ENCODE measurements around the gene NRXN3. TPM values are rescaled to one million over a fixed set of nuclear protein-coding genes. Genes with fewer than 3 reads are reported as not detected.
"Not testable (repeated sequence)": the region's sequence is repeated elsewhere in the genome, so short reads cannot be mapped to it uniquely, and the experiment has no call there.

The NRXN3 gene
- total RNA-seq, 2 experiments from 2014 or later: not detected

DNA sequence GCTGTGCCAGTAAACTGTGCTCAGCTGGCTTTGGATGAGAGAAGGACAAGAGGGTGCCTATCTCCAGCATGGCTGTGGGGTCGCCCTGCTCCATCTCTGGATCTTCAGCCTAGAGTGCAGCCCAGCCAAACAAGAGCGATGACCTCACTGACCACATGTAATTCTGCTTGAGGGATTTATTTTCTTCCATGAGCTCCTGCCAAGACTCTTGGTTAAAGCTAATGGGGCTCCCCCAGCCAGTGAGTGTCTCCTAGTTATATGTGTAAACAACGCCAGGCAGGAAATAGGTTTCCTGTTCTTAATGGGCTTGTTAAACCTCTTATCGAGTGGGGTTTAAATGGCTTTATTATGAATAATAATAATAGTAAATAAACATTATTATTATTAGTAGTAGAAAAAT lies 397.2 kb downstream of the NRXN3 start:
- CTCF ChIA-PET (ENCODE audit: unreplicated experiment): no interaction called here

GRCh38 chr14:78573736-78574135 lies 403.6 kb downstream of the NRXN3 start:
- H4K20me1 ChIP-seq (ENCODE audit: insufficient read depth, low read length); DNase-seq (ENCODE audit: low spot score); H3K36me3 ChIP-seq (ENCODE audit: insufficient read depth, low read length); BruUV-seq (replicated peaks); H3K4me2 ChIP-seq (ENCODE audit: low read length); intact Hi-C loops (cut with micrococcal nuclease; ENCODE audit: unreplicated experiment); H3K4me1 ChIP-seq (ENCODE audit: insufficient read depth, low read length, poor library complexity, severe bottlenecking); H3K9me2 ChIP-seq (ENCODE audit: insufficient read depth, low read length); H2AFZ ChIP-seq (ENCODE audit: low read length); H3K27ac ChIP-seq (ENCODE audit: low read depth, low read length, poor library complexity, severe bottlenecking); H3K4me3 ChIP-seq (ENCODE audit: low read depth, low read length, poor library complexity, severe bottlenecking); CTCF ChIA-PET (ENCODE audit: unreplicated experiment); H3K79me2 ChIP-seq (ENCODE audit: insufficient read depth, low read depth, low read length): not testable (repeated sequence)
- 0 out of 2 replicates have a peak, but pooled peaks cover 23% of the 10 kb centered on the region for H3K9me3 ChIP-seq (ENCODE audit: low read length)
- POLR2A ChIA-PET: interaction anchor here (0.6 to 1.3 kb wide), 2 partner anchors 14 to 1696 kb away, joined by 3 read pairs; no protein-coding TSS in a partner anchor

More for the DNA sequence above, 397.2 kb downstream of the NRXN3 start:
- BruUV-seq (replicated peaks): no TSS peak
- Histone ChIP-seq H3K79me2 (ENCODE audit: insufficient read depth, low read depth, low read length) (no peaks in the 10 kb centered on the region), H3K4me3 (ENCODE audit: low read depth, low read length, poor library complexity, severe bottlenecking) (no peak overlapping the region), H3K27ac (ENCODE audit: low read depth, low read length, poor library complexity, severe bottlenecking) (no peak overlapping the region), H3K9me2 (ENCODE audit: insufficient read depth, low read length) (no peaks in the 10 kb centered on the region), H3K36me3 (ENCODE audit: insufficient read depth, low read length) (no peaks in the 10 kb centered on the region), H3K4me2 (ENCODE audit: low read length) (no peak overlapping the region), H2AFZ (ENCODE audit: low read length) (no peak overlapping the region), H4K20me1 (ENCODE audit: insufficient read depth, low read length) (no peaks in the 10 kb centered on the region), H3K4me1 (ENCODE audit: insufficient read depth, low read length, poor library complexity, severe bottlenecking) (no peaks in the 10 kb centered on the region), H3K9me3 (ENCODE audit: low read length) (no peaks in the 10 kb centered on the region)
- no peak for DNase-seq (ENCODE audit: low spot score)
- intact Hi-C loops (cut with micrococcal nuclease; ENCODE audit: unreplicated experiment): loop anchor here (5.0 to 10.0 kb wide), 2 partner anchors 703 to 910 kb away; no protein-coding TSS in a partner anchor
- TF ChIP-seq EZH2phosphoT487 (IDR thresholded peaks at IDR 0.05; ENCODE audit: borderline replicate concordance, low read depth, low read length): no peak
- TF ChIP-seq, protein P1, sequence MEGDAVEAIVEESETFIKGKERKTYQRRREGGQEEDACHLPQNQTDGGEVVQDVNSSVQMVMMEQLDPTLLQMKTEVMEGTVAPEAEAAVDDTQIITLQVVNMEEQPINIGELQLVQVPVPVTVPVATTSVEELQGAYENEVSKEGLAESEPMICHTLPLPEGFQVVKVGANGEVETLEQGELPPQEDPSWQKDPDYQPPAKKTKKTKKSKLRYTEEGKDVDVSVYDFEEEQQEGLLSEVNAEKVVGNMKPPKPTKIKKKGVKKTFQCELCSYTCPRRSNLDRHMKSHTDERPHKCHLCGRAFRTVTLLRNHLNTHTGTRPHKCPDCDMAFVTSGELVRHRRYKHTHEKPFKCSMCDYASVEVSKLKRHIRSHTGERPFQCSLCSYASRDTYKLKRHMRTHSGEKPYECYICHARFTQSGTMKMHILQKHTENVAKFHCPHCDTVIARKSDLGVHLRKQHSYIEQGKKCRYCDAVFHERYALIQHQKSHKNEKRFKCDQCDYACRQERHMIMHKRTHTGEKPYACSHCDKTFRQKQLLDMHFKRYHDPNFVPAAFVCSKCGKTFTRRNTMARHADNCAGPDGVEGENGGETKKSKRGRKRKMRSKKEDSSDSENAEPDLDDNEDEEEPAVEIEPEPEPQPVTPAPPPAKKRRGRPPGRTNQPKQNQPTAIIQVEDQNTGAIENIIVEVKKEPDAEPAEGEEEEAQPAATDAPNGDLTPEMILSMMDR (conservative IDR thresholded peaks at IDR 0.05; ENCODE audit: low read length): no peak
- POLR2A ChIA-PET: no interaction called here

DNA sequence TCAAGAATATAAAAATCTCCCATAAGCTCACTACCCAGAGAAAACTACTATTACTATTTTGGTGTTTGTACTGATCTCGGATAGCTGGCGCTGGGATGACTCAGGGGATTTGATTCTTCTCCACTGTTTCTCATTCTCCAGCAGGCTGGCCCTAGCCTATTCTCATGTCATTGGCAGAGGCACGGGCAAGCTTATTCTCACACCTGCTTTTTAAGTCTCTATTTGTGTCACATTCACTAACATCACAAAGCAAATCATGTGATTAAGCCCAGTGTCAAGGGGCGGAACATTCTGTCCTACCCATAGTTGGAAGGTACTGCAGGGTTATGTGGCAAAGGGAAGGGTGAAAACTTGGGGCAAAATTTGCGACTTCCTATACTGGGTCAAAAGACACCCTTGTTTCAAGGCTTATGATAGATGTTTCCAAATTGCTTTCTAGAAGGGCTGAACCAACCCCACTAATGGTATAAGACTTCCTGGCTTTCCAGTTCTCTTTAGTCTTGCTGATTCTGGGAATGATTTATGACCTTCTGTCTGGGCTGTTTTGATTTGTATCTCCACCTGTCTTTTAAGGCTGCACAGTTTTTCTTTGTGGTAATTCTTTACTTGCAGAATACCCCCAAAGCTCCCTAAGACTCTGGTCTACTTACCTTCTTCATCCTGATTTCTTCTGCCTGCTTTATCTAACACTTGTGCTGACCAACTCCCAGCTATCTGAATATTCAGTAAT lies 406.4 kb downstream of the NRXN3 start:
- no peaks in the 10 kb centered on the region for H3K36me3 ChIP-seq (ENCODE audit: insufficient read depth, low read length)
- H3K79me2 ChIP-seq (ENCODE audit: insufficient read depth, low read depth, low read length): no peaks in the 10 kb centered on the region
- no peaks in the 10 kb centered on the region for H3K9me2 ChIP-seq (ENCODE audit: insufficient read depth, low read length)
- ChIA-PET CTCF (ENCODE audit: unreplicated experiment) (no interaction called here), POLR2A (no interaction called here)
- TF ChIP-seq EZH2phosphoT487 (IDR thresholded peaks at IDR 0.05; ENCODE audit: borderline replicate concordance, low read depth, low read length): no peak
- TF ChIP-seq, protein P1 (conservative IDR thresholded peaks at IDR 0.05; ENCODE audit: low read length): no peak
- no peaks in the 10 kb centered on the region for H3K4me1 ChIP-seq (ENCODE audit: insufficient read depth, low read length, poor library complexity, severe bottlenecking)
- no peak overlapping the region for H3K27ac ChIP-seq (ENCODE audit: low read depth, low read length, poor library complexity, severe bottlenecking)
- H3K4me3 ChIP-seq (ENCODE audit: low read depth, low read length, poor library complexity, severe bottlenecking): no peak overlapping the region
- no peak overlapping the region for H2AFZ ChIP-seq (ENCODE audit: low read length)
- no peak for DNase-seq (ENCODE audit: low spot score)
- H4K20me1 ChIP-seq (ENCODE audit: insufficient read depth, low read length): no peaks in the 10 kb centered on the region
- no peak overlapping the region for H3K4me2 ChIP-seq (ENCODE audit: low read length)
- BruUV-seq (replicated peaks): no TSS peak
- 0 out of 2 replicates have a peak, but pooled peaks cover 23% of the 10 kb centered on the region for H3K9me3 ChIP-seq (ENCODE audit: low read length)
- intact Hi-C loops (cut with micrococcal nuclease; ENCODE audit: unreplicated experiment): no loop called here
